PC-9 (cell line): Measurements from ENCODE around the gene RYR2.

ENCODE experiments used
- EZH2 ChIP-seq: fragments of 200-600 bp; sonication (generic); IDR thresholded peaks from 2 replicates; pipeline ENCODE4 v1.8.0; 2017; ENCODE audit warnings: antibody characterized with exemption, low read depth
- TF ChIP-seq, protein P1 (sequence below): fragments of 200-600 bp; sonication (generic); conservative IDR thresholded peaks from 2 replicates; pipeline ENCODE4 v1.6.1; 2017; ENCODE audit warnings: mixed run types, antibody characterized with exemption, mild to moderate bottlenecking, moderate library complexity

DNA sequence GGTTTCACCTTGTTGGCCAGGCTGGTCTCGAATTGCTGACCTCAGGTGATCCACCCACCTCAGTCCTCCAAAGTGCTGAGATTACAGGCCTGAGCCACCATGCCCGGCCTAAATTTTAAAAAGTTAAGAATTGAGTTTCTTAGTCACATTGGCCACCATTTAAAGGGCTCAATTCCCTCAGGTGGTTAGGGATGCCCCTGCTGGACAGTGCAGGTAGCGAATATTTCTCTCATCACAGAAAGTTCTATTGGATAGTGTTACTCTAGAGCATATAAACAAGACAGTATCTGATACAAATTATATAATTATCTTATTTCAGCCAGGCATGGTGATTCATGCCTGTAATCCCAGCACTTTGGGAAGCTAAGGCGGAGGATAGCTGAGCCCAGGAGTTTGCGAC, 528.5 kb downstream of the RYR2 start:
- TF ChIP-seq EZH2, result no peak
- TF ChIP-seq, protein P1, sequence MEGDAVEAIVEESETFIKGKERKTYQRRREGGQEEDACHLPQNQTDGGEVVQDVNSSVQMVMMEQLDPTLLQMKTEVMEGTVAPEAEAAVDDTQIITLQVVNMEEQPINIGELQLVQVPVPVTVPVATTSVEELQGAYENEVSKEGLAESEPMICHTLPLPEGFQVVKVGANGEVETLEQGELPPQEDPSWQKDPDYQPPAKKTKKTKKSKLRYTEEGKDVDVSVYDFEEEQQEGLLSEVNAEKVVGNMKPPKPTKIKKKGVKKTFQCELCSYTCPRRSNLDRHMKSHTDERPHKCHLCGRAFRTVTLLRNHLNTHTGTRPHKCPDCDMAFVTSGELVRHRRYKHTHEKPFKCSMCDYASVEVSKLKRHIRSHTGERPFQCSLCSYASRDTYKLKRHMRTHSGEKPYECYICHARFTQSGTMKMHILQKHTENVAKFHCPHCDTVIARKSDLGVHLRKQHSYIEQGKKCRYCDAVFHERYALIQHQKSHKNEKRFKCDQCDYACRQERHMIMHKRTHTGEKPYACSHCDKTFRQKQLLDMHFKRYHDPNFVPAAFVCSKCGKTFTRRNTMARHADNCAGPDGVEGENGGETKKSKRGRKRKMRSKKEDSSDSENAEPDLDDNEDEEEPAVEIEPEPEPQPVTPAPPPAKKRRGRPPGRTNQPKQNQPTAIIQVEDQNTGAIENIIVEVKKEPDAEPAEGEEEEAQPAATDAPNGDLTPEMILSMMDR, result peak; percentile 47
